Transverse colon (tissue), 4 donors: ENCODE results near the gene KCNJ6.

Experiments
- EP300 ChIP-seq: sonication (generic); formaldehyde crosslinking; IDR thresholded peaks from one replicate; pipeline ENCODE4 v1.6.1; 2017; ENCODE audit warnings: antibody characterized with exemption, low read depth
- POLR2A ChIP-seq: fragments of 450-650 bp; IDR thresholded peaks from one replicate; pipeline ENCODE4 v1.6.1; 2016; ENCODE audit warnings: antibody characterized with exemption, mild to moderate bottlenecking, moderate library complexity
- POLR2AphosphoS5 ChIP-seq, 3 donors: sonication (generic); formaldehyde crosslinking; IDR thresholded peaks; one replicate each; pipeline ENCODE4 v1.6.1; 2016; ENCODE audit warnings: antibody characterized with exemption in 3 of 3
- TF ChIP-seq, protein P1 (sequence below), 5 experiments: fragments of 200-600 bp in 3 of 5; fragments of 450-650 bp in 2 of 5; sonication (generic) in 3 of 5; IDR thresholded peaks; 1 replicate in 2 of 5; 2 replicates in 3 of 5; pipeline ENCODE4 v1.5.1; 2016 to 2017; ENCODE audit warnings: antibody characterized with exemption in 5 of 5, inconsistent platforms in 3 of 5, mild to moderate bottlenecking in 2 of 5, moderate library complexity in 1 of 5

DNA sequence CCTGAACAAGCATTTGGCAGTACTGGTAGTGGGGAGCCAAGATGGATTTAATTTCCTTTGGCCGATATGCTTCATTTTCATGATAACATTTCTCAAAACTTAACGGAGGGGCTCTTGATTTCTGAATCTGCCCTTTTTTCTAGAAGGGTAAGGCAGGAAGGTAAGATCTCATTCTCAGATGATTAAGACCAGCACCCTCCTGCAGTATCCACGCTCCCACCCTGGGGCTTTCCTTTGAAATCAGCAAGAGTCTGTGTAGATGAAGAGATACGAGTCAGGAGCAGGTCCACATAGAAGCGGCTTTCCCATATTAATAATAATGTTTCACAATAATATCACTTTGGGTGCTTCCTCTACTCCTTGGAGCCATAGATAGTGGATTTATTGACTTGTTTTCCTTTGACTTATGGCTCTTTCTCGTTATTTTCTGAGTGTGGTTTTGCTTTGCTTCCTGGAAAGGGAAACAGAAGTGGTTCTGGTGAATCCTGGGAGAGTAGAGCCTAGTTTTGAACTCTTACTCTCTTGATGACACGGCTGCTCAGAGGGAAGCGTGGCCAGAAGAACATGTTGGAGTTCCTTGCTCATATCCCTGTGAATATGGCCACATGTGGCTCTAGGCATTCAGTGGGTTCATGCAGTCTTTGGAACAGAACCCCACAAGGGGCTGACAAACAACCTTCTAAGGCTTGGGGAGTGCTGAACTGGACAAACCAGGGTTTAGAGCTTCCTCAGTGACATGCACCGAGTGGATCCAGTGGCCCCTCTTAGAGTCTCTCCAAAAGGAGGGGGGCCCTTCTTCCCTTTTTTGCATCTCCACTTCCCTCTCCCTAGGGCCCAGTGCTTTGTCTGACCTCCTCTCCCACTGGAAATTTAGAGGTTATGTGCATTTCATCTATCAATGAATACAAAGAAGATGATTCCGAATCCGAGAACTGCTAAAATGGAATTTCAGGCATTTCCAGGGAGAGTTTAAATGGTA, 354.0 kb downstream of the KCNJ6 start:
- no peak for TF ChIP-seq EP300
- TF ChIP-seq POLR2A, result no peak
- TF ChIP-seq, protein P1, sequence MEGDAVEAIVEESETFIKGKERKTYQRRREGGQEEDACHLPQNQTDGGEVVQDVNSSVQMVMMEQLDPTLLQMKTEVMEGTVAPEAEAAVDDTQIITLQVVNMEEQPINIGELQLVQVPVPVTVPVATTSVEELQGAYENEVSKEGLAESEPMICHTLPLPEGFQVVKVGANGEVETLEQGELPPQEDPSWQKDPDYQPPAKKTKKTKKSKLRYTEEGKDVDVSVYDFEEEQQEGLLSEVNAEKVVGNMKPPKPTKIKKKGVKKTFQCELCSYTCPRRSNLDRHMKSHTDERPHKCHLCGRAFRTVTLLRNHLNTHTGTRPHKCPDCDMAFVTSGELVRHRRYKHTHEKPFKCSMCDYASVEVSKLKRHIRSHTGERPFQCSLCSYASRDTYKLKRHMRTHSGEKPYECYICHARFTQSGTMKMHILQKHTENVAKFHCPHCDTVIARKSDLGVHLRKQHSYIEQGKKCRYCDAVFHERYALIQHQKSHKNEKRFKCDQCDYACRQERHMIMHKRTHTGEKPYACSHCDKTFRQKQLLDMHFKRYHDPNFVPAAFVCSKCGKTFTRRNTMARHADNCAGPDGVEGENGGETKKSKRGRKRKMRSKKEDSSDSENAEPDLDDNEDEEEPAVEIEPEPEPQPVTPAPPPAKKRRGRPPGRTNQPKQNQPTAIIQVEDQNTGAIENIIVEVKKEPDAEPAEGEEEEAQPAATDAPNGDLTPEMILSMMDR (IDR thresholded peaks at IDR 0.05), result no peak
- no peak for TF ChIP-seq POLR2AphosphoS5 (IDR thresholded peaks at IDR 0.05)
